Skeletal muscle satellite cell (primary cell): ENCODE results near the gene INCENP.

Experiments used
- H3K27me3 ChIP-seq: 2 replicates; pipeline ENCODE4 v1.7.0; 2013; ENCODE audit warnings: low read length; ENCODE audit not compliant: control insufficient read depth, insufficient read depth
- H3K36me3 ChIP-seq: 2 replicates; pipeline ENCODE4 v1.7.0; 2013; ENCODE audit warnings: mild to moderate bottlenecking, control low read depth, low read length; ENCODE audit not compliant: insufficient read depth
- H3K4me1 ChIP-seq: 2 replicates; pipeline ENCODE4 v1.7.0; 2013; ENCODE audit warnings: low read length; ENCODE audit not compliant: control insufficient read depth, insufficient read depth
- H3K4me2 ChIP-seq: 2 replicates; pipeline ENCODE4 v1.7.0; 2013; ENCODE audit warnings: mild to moderate bottlenecking, low read length
- H3K4me3 ChIP-seq: 2 replicates; pipeline ENCODE4 v1.7.0; 2013; ENCODE audit warnings: low read length
- H3K9ac ChIP-seq: 2 replicates; pipeline ENCODE4 v1.7.0; 2013; ENCODE audit warnings: mild to moderate bottlenecking, low read depth, low read length, moderate library complexity
- H3K9me3 ChIP-seq: replicated peaks from 2 replicates; pipeline ENCODE4 v1.7.0; 2013; ENCODE audit warnings: mild to moderate bottlenecking, control low read depth, low read length

The INCENP gene

DNA sequence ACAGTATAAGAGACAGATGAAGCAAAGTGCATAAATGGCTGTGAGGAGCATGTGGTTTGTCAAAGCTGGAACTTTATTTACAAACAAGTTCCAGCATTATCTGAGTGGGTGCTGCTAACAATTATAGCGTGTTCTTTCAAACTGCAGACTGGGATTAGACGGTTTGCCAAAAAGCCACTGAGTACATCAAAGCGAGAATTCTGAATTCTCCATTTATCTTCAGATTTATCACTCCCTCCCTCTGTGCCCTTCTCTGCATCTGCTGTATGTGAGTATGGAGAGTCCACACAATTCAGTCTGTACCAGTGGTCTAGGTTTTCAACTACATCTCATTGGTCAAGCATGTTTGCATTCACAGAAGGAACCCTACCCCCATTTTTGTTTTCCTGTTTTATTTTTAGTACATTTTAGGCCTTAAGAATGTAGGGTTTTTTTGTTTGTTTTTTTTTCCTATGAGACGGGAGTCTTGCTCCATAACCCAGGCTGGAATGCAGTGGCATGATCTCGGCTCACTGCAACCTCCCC lies 18.1 kb upstream of the INCENP start:
- no peaks in the 10 kb centered on the region for H3K27me3 ChIP-seq
- H3K4me2 ChIP-seq, result peak overlapping the region; percentile 60
- no peaks in the 10 kb centered on the region for H3K36me3 ChIP-seq
- no peaks in the 10 kb centered on the region for H3K9me3 ChIP-seq
- peak overlapping the region; percentile 39 for H3K9ac ChIP-seq
- peak overlapping the region; percentile 34 for H3K4me3 ChIP-seq
- H3K4me1 ChIP-seq, result peaks cover 27% of the 10 kb centered on the region

DNA sequence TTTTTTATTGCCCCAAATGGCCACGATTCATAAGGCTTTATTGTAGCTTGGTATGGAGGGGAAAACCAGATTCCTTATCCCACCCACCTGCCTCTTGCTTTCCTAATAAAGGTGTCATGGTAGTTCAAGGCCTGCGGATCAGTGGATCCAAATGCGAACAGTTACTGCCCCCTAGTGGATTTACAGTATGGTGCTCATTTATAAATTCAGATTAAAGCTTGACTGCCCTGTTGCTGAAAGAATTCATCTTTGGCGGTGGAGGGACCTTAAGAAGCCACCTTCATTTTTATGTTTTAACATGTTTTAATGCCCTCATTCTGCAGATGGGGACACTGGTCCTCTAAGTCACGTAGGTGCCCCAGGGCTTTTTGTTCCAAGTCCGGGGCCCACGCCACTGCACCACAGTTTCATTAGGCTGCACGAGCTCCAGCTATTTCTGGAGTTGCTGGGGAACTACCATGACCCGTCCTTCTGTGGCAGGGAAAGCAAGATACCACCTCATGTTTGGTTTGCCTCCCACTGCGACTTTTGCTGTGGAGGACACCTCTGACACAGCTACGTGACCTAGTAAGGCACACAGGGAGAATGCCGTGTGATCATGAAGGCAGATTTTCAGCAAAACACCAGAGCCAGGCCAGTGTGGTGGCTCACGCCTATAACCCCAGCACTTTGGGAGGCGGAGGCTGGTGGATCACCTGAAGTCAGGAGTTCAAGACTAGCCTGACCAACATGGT lies 15.6 kb upstream of the INCENP start:
- H3K9me3 ChIP-seq, result no peaks in the 10 kb centered on the region
- H3K4me3 ChIP-seq, result peak overlapping the region; percentile 21
- no peak overlapping the region for H3K9ac ChIP-seq
- no peaks in the 10 kb centered on the region for H3K36me3 ChIP-seq
- H3K4me2 ChIP-seq, result no peak overlapping the region
- H3K4me1 ChIP-seq, result peaks cover 33% of the 10 kb centered on the region
- H3K27me3 ChIP-seq, result no peaks in the 10 kb centered on the region

DNA sequence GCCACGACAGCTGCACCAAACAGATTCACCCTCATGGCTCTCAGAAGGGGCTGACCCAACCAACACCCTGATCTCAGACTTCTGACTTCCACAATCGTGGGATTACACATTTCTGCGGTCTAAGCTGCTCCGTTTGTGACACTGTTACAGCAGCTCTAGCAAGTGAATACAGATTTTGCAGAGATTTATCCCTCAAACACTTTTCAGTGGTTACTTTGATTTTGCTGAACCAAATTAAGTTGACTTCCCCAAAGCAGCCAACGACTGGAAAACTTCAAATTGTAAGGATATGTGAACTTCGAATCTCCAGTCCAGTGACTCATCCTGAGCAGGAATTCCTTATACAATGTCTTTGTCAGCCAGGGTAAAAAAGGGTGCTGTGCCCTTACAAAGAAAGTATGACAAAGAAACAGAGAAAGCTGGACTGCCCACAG lies 14.8 kb upstream of the INCENP start:
- Histone ChIP-seq H3K9ac (peak overlapping the region; percentile 17), H3K4me3 (peak overlapping the region; percentile 21), H3K4me2 (peak overlapping the region; percentile 58), H3K4me1 (peaks cover 33% of the 10 kb centered on the region), H3K9me3 (no peaks in the 10 kb centered on the region), H3K27me3 (no peaks in the 10 kb centered on the region), H3K36me3 (no peaks in the 10 kb centered on the region)

DNA sequence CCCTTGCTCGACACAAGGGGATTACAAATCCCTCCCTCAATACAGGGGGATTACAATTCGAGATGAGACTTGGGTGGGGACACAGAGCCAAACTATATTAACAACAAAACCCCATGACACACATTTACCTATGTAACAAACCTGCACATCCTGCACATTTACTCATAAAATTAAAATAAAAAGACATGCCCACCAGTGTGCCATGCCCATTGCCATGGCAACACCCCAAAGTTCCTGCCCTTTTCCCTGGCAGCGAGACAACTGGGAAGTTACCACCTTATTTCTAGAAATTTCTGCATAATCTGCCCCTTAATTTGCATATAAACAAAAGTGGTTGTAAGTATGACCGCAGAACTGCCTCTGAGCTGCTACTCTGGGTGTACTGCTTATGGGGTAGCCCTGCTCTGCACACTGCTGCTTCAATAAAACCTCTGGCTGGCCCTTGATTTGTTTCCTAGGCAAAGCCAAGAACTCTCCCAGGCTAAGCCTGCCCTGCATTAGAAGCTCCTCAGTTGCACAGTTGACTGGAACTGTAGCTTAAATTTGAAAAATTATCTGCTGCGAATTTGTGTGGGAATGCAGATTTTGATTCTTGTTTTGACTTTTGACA lies 8.6 kb upstream of the INCENP start:
- no peaks in the 10 kb centered on the region for H3K36me3 ChIP-seq
- H3K4me1 ChIP-seq, result peaks cover 6% of the 10 kb centered on the region
- no peaks in the 10 kb centered on the region for H3K9me3 ChIP-seq
- H3K4me2 ChIP-seq, result no peak overlapping the region
- no peak overlapping the region for H3K4me3 ChIP-seq
- no peak overlapping the region for H3K9ac ChIP-seq
- H3K27me3 ChIP-seq, result peaks cover 4% of the 10 kb centered on the region

DNA sequence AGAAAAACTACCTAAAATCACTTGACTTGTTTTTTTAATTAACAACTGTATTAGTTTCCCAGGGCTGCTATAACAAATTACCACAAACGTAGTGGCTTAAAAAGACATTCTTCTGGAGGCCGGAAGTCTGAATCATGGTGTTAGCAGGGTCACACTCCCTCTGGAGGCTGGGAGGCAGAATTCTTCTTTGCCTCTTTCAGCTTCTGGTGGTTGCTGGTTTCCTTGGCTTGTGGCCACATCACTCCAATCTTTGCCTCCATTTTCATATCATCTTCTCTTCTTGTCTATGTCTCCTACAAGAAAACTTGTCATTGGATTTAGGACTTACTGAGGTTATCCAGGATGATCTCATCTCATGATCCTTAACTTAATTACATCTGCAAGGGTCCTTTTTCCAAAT lies 7.4 kb upstream of the INCENP start:
- H3K9ac ChIP-seq, result no peak overlapping the region
- H3K4me1 ChIP-seq, result peaks cover 6% of the 10 kb centered on the region
- no peak overlapping the region for H3K4me3 ChIP-seq
- H3K9me3 ChIP-seq, result no peaks in the 10 kb centered on the region
- H3K4me2 ChIP-seq, result no peak overlapping the region
- peaks cover 7% of the 10 kb centered on the region for H3K27me3 ChIP-seq
- H3K36me3 ChIP-seq, result no peaks in the 10 kb centered on the region

DNA sequence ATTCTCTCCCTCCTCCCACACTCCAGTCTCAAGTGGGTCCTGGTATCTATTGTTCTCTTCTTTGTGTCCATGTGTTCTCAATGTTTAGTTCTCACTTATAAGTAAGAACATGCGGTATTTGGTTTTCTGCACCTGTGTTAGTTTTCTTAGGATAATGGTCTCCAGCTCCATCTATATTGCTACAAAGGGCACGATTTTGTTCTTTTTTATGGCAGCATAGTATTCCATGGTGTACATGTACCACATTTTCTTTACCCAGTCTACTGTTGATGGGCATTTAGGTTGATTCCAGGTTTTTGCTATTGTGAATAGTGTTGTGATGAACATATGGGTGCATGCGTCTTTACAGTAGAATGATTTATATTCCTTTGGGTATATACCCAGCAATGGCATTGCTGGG lies 4.2 kb upstream of the INCENP start:
- Histone ChIP-seq H3K9ac (no peak overlapping the region), H3K4me1 (peaks cover 5% of the 10 kb centered on the region), H3K27me3 (peaks cover 6% of the 10 kb centered on the region), H3K4me3 (no peak overlapping the region), H3K9me3 (no peaks in the 10 kb centered on the region), H3K36me3 (no peaks in the 10 kb centered on the region), H3K4me2 (no peak overlapping the region)

DNA sequence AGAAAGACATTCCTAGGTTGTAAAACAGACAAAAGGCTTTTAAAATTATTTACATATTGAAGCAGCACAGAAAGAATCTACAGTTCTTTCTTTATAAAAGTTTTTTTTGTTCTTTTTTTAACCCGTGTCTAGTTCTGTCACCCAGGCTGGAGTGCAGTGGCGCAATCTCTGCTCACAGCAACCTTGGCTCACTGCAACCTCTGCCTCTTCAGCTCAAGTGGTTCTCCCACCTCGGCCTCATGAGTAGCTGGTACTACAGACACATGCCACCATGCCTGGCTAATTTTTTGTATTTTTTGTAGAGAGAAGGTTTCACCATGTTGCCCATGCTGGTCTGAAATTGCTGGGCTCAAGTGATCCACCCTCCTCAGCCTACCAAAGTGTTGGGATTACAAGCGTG lies 3.8 kb upstream of the INCENP start:
- H3K9me3 ChIP-seq, result no peaks in the 10 kb centered on the region
- peaks cover 8% of the 10 kb centered on the region for H3K4me1 ChIP-seq
- H3K27me3 ChIP-seq, result peaks cover 4% of the 10 kb centered on the region
- H3K4me3 ChIP-seq, result no peak overlapping the region
- H3K9ac ChIP-seq, result no peak overlapping the region
- H3K36me3 ChIP-seq, result no peaks in the 10 kb centered on the region
- H3K4me2 ChIP-seq, result no peak overlapping the region

DNA sequence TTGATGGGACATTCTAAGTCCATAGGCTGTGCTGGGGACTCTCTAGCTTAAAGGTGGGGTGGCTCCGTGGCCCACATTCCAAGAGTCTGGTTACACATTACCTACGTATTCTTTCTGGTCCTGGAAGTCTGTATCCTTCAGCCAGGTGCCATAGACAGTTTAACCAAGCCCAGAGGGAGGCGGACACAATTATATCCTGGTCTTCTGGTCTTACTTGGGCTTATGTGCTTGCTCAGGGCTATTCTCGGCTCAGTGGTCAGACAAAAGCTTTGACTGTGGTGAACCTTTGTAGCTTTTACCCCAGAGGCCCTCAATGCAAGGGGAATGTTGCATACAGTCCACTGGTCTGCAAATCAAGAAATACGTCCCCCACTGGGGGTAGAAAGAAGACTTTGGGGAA lies 3.4 kb upstream of the INCENP start:
- H3K9me3 ChIP-seq, result no peaks in the 10 kb centered on the region
- H3K4me1 ChIP-seq, result peaks cover 12% of the 10 kb centered on the region
- no peaks in the 10 kb centered on the region for H3K36me3 ChIP-seq
- no peak overlapping the region for H3K4me2 ChIP-seq
- peaks cover 4% of the 10 kb centered on the region for H3K27me3 ChIP-seq
- H3K4me3 ChIP-seq, result no peak overlapping the region
- no peak overlapping the region for H3K9ac ChIP-seq

DNA sequence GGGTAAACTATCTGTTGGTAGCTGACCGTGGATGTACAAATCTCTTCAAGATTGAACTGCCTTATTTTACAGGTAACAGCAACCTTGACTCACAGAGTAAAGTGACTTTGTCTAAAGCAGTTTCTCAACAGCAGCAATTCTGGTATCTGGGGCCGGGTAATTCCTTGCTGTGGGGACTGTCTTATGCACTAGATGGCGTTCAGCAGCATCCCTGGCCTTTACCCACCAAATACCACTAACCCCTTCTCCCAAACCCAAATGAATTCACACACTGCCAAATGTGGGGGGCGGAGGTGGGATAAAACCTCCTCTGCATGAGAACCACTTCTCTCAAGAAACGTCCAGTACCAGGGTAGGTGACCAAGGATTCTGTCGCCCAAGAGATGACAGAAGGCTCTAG lies 1.7 kb upstream of the INCENP start:
- Histone ChIP-seq H3K36me3 (no peaks in the 10 kb centered on the region), H3K27me3 (peaks cover 4% of the 10 kb centered on the region), H3K9ac (no peak overlapping the region), H3K9me3 (no peaks in the 10 kb centered on the region), H3K4me2 (no peak overlapping the region), H3K4me3 (no peak overlapping the region), H3K4me1 (peaks cover 18% of the 10 kb centered on the region)

DNA sequence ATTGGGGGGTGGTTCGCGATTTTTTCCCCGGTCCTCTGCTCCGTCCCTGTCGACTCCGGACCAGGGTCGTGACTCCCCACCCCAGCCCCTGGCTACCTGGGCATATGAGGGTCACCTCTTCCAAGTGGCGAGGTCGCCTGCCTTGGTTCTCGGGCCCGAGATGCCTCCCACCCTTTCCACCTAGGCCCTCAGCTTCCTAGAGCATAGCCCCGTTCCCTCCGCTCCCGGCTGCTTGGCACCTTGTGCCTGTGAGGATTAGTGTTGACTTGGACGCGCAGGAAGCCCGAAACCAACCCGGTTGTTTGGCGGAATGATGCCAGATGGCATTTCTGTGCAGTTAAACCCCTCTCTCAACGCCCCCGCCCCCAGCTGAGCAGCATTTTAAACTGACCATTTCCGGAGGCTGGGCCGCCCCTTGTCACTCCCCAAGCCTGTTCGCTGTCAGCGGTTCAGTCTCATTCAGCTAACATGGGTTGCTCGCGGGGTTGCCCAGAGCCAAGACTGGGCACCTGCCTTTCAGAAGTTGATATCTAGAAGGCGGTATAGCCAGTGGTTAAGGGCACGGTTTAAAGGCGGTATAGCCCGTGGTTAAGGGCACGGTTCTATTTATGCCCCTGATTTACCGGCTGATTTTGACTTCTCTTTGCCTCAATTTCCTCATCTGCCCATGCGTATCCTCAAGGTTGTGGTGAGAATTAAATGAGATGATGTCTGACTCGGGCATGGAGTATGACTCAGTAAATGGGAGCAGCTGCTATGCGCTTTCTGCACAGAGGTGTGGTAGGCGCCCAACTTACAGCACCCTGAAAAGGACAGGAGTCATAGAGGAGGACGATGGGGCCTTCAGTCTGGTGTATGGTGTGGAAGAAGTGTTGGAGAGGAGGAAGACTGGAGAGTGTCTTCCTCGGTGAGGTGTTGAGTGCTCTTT lies 639 bp downstream of the INCENP start:
- H3K4me1 ChIP-seq, result peaks cover 18% of the 10 kb centered on the region
- peak overlapping the region; percentile 93 for H3K4me3 ChIP-seq
- peaks cover 11% of the 10 kb centered on the region for H3K36me3 ChIP-seq
- H3K9me3 ChIP-seq, result no peaks in the 10 kb centered on the region
- H3K27me3 ChIP-seq, result peaks cover 4% of the 10 kb centered on the region
- peak overlapping the region; percentile 87 for H3K9ac ChIP-seq
- peak overlapping the region; percentile 90 for H3K4me2 ChIP-seq

DNA sequence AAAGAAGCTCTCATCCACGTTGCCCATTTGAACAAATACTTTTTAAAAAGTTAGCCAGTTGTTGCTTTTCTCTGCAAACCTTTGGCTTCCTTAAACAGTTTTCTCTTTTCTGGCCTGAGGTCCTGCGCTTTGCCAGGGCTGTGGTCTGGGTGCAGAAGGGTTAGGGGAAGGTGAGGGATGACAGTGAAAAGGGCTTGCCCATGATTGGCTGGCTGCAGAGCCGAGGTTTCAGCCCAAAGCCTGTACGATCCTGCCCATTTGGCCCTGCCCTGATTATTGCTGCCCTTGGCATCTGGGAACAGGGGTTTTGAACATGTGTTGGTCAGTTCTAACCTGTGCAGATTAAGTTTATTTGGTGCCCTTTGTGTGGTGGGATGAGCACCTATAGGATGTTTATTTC lies 1.5 kb downstream of the INCENP start:
- H3K4me3 ChIP-seq, result peak overlapping the region; percentile 93
- peaks cover 1% of the 10 kb centered on the region for H3K27me3 ChIP-seq
- peaks cover 19% of the 10 kb centered on the region for H3K36me3 ChIP-seq
- no peaks in the 10 kb centered on the region for H3K9me3 ChIP-seq
- H3K4me1 ChIP-seq, result peaks cover 18% of the 10 kb centered on the region
- H3K9ac ChIP-seq, result peak overlapping the region; percentile 87
- H3K4me2 ChIP-seq, result peak overlapping the region; percentile 90
